GM18909 (cell line): ENCODE data around the gene TULP4.

Experiments
- ATAC-seq: cut with Tn5 transposase; IDR thresholded peaks from one replicate; pipeline ENCODE4 v1.9.1; 2021; ENCODE audit warnings: mild to moderate bottlenecking; ENCODE audit not compliant: unreplicated experiment, poor library complexity

Gene TULP4

DNA sequence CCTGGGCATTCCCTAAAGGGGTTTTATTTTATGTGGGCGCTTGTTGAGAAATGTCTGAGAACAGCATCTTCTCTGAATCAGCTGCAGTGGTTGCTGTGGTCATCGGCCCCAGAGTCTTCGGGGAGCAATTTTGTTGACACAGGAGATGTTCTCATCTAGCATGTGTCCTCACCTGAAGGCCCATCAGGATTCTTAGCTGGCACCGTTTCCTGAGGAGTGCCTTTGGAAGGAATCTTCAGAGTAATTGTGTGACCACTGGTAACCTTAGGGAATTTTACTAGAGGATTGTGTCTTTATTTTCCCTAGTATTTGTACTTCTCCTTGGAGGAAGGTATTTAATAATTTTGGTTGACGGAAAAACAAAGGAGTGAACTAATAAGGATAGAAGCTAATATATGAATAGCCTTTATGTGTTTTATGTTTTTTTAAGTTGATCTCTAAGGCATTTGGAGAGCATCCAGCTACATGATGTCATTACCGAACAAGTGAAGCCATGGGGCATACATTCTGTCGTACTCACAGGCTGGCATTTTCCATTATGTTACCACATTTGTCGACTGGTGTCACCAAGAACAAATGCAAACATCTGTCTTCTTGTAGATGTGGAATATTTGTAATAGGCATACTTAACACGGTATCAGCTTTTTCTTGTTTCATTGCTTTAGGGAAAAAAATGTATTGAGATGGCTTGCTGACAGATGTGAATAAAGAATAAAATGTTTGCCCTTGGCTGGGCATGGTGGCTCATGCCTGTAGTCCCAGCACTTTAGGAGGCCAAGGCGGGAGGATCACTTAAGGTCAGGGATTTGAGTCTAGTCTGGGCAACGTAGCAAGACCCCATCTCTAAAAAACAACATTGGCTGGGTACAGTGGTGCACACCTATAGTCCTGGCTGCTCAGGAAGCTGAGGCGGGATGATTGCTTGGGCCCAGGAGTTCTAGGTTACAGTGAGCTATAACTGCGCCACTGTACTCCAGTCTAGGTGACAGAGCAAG lies 41.9 kb downstream of the TULP4 start:
- no peak for ATAC-seq

DNA sequence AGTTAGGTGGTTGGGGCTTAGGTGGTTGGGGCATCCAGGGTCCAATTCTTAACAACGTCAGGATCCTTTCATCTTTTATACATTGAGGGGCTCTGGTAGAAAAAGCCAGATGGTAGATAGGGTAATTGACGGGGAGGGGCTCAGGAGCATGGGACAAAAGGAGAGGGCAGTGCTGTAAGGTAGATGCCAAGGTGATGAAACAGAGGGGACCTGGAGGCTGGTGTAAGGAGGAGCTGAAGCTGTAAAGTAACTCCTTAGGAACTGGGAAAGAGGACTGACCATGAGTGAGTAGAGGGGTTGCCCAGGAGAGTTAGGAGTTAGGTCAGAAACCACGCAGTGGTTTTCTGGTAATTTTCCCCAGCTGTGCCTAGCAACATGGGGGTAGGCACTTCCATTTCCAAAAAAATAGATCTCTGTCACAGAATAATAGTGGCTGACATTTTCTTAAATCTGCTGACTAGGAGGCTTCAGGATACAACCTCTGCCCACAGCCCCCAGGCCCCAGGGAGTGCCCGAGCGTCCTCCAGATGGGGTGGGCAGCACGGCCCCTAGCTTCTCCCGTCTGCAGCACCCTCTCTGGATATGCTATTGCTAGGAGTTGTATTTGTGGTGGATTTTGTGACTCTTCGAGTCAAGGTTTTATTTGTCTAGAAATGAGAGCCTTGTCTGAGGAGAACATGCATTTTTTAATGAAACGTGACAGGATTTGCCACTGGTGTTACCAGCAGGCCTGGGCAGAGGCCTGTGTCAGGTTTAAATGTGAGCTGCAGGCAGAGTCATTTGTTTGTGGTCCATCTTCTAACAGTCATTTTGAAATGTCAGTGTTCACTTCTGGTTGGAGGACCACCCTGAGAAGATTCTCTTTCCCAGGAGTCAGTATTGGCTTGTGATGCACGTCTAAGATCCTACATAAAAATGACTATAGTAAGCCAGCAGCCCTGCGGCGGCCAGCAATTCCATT lies 44.6 kb downstream of the TULP4 start:
- ATAC-seq: no peak

DNA sequence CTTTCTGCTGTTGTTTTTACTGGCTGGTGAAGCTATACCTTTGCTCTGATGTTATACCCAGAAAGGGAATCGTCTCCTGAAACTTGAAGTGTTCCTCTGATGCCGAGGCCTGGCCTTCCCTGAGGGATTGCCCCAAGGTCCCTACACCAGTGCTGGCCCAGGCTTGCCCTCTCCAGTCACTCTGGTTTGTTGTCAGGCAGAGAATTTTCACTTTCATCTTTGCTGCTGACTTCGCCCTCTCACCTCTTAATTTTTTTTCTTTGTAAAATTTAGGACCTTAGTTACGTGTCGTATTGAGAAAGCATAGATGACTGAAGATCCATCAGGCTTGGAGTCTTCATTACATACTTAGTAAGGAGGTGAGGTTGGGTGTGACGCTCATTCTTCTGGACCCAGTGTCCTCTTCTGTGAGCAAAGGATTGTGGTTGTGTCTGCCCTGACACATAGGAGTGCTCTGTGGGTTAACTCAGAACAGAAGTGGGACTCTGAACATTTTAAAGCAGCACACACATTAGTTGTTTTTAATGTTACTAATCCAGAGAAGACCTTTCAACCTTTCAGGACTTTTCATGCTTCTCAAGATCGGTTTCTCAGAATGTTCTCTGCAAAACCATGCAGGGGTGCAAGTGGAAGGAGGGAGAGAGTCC lies 45.4 kb downstream of the TULP4 start:
- ATAC-seq: peak; percentile 72

DNA sequence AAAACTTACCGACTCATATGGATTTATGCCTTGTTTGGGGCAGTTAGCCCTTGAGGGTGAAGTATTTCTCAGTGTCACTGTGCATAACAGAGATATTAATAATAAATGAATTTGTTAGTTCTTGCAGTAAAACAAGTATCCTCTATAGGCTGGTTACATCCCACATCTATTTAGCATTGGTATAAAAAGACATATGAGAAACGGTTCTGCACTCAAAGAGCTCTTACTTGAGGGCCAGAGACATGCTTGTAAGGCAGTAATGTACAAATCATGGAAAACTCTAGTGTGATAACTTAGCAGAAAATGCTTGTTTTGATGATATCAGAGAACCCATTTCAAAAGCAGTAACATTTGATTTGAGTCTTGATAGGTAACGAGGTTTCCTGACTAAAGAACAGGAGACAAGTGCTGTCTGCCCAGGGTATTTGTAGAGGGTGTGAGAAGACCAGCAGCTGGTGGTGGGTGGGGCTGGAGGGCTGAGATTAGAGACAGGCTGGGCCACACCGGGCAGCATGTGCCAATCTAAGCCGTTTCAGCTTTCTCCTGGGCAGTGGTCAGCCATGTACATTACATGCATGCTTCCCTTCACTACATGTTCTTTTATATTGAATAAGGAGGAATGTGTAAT lies 46.3 kb downstream of the TULP4 start:
- ATAC-seq: no peak

DNA sequence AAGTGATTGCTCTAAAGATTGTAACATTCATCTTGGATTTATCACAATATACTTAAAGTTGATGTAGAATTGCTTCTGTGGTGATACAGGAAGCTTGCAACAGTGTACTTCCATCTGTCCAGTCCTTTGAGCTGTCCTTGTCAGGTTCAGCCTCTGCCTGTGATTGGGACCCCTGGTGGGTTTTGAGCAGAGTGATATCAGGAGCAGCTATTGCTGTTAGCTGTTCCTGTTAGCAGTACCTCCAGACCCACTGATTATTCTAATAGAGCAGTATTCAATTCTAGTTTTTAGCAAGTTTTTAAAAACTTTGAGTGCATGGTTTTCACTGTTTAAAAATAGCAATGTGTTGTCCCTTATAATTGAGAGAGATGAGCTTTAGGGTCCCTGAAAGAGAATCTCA lies 48.8 kb downstream of the TULP4 start:
- ATAC-seq: no peak

DNA sequence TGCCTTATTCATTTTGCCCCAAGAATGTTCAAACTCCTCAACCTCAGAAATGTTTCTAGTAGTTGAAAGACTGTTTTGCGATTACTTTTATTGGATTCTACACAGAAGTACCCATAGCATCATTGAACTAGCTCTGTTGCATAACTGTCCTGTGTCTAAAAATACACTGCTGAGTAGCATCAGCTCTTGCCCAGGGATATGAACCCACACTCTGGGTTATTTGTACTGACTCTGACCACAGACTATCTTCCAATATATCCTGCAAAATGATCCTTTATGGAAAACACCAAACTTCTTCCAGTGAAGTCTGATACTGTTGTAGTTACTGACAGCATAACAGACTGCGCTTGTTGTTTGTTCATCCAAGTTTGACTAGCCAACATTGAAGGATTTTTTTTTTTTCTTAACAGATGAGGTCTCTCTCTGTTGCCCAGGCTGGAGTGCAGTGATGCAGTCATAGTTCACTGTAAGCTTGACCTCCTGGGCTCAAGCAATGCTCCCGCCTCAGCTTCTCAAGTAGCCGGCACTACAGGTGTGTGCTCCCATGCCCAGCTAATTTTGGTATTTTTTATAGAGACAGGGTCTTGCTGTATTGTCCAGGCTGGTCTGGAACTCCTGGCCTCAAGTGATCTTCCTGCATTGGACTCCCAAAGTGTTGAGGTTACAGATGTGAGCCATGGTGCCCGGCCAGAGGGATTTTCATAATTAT lies 49.9 kb downstream of the TULP4 start:
- no peak for ATAC-seq

DNA sequence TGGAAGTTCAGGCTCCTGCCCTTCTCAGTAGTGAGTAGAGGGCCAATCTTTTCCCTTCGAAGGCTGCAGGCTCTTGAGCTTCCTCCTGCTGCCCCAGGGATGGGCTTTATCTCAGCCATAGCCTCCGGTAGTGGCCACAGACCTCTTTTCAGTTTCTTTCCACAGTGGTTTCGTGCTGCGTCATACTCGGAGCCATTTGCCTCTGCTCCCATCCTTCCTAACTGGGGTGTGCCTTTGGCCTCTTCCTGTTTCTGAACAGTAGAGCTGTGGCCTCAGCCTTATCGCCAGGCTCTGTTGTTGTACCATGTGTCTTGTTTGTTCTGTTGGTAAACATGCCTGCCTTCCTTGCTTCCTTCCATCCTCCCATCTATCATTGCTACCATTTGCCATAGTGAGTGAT lies 54.1 kb downstream of the TULP4 start:
- no peak for ATAC-seq

DNA sequence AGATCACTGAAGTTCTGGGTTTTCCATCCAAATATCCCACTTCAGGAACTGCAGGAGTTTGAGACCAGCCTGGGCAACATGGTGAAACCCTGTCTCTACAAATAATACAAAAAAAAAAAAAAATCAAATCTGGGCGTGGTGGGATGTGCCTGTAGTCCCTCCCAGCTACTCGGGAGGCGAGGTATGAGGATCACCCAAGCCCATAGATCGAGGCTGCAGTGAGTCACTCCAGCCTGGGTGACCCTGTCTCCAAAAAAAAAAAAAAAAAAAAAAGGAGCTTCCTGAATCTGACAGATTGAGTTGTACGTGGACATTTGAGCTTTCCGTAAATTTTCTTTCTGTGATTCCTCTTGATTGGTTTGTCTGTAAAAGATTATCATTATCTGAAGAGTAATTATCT lies 55.6 kb downstream of the TULP4 start:
- no peak for ATAC-seq

DNA sequence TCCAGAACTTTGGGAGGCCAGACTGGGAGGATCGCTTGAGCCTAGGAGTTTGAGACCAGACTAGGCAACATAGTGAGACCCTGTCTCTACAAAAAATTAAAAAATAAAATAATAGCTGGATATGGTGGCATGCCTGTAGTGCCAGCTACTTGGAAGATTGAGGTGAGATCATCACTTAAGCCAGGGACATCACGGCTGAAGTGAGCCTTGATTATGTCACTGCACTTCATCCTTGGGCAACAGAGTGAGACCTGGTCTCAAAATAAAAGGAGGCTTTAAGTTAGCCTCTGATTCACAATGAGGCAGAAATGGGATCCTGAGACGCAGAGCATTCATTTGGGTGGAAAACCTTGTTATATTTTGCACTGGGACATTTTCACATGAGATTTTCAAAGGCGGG lies 57.0 kb downstream of the TULP4 start:
- no peak for ATAC-seq

DNA sequence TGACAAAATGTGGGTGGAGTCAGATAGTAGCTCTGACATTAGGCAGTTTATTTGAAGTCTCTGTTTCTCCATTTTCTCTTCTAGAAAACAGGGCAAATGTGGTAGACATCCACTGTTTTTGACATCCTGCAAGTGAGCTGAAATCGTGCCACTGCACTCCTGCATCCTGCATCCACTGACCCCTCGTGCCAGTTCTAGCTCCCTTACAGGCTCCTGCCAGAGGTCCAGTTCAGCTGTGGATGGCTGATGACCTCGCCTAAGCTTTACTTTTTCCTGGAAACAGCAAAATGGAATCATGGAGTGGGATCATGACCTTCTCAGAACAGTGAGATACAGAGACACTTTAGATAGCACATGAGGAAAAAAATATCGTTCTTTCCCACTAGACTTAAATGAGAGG lies 58.5 kb downstream of the TULP4 start:
- ATAC-seq: no peak

DNA sequence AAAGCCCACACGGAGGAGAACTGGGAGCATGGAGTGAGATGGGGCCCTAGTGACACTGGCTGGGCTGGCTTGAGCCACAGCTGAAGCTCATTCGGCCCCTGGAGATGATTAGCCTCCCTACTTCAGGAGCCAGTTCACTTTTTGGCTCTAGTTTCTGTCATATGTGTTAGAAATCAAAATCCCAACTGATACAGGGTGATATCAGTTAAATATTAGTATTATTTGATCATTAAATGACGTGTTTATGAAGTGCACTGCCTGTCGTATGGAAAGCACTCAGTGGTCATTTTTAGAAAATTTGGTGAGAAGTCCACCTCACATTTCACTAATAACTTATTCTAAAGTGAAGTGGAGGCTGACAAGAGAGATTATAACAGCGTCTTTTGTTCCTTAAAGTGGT lies 59.0 kb downstream of the TULP4 start:
- ATAC-seq: no peak

DNA sequence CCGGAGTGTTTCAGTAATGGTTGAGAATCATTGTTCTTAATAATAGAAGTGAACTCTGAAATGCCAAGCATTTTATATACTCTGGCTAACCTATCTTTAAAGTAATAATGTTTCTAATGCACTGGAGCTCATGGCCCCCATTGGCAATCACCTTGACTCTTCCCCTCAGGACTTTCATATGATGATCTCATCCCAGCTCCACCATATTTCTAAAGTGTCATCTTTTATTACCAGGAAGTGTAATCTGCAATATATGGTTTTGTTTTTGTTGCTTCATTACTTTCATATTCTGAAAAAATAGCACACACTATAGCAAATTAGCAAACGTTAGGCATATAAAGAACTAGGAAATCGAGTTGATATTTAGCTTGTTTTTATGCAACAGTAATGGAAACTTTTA lies 60.3 kb downstream of the TULP4 start:
- no peak for ATAC-seq

DNA sequence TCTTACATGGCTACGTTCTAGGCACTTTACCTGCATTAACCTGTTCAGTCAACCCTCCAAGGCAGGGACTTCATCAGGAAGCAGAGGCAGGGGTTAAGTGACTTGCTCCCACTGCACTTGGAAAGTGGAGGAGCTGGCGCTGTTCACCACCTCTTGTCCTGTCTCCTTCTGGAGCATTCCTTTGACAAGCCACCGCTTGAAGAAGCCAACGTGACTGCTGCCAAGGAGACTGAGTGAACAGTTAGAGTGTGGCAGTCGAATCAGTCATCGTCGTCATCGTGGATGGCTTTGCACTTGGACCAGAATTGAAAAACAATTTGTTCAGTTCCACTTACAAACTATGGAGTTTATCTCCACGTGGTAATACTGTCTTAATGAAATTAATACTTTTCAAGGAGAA lies 60.9 kb downstream of the TULP4 start:
- ATAC-seq: no peak

DNA sequence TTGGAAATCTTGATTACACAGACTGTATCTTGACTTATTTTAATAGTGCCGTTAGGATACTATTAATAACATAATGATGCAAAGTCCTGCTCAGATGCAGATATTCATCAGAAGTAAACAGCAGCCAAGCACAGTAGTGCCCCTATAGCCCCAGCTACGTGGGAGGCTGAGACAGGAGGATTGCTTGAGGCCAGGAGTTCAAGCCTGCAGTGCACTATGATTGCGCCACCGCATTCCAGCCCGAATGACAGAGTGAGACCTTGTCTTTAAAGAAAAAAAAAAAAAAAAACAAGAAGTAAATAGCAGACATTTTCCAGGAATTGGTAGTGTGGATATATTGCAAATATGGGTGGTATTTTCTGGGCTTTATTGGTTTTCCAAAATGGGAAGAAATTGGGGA lies 61.8 kb downstream of the TULP4 start:
- no peak for ATAC-seq

DNA sequence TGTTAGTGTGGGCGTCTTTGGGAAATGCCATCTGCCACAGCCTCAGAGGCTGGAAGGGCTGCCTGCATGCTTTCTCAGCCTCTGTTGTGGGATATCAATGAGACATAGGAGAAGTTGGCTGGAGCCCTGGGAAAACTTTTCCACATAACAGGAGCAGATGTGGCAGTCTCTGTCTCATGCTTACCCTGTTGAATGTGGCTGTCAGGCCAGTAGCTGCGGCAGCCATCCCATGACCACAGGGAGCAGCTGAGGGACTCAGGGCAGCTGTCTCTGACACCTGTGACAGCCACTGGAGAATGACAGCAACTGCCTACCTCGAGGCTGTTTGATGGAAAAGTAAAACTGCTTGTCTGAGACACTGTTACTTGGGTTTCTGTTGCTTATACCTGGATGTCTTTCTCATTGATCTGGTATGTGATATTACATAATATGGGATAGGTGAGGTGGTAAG lies 64.4 kb downstream of the TULP4 start:
- no peak for ATAC-seq

DNA sequence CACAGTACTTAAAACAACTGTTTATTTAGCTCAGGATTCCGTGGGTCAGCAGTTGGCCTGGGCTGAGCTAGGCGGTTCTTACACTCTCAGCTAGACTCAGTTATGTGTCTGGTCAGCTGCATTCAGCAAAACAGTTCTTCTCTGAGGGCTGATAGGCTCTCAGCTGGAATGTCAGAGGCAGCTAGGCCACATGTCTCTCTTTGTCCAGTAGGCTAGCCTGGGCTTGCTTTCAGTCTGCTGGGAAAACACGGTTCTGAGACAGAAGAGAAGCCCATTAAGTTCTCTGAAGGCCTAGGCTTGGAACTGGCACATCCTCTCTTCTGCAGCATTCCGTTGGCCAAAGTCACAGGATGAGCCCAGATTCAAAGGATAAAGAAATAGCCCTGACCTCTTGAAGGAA lies 65.6 kb downstream of the TULP4 start:
- ATAC-seq: no peak

DNA sequence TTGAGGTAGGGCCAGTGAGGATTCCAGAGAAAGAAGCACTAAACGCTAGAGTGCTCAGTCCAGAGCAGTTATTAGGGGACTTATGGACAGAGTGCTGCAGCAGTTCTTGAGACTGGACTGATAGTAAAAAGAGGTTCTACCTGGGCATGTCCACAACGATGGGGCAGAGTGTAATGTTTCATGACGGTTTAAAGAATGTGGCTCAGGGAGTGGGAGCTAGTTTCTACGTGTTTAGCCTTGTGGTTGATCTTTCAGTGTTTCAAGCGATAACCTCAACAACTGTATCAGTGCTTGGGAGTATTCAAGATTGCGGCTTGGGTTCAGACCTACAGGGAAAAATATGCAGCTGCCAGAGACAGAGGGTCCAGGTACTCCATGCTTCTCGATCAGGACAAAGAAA lies 67.1 kb downstream of the TULP4 start:
- no peak for ATAC-seq

DNA sequence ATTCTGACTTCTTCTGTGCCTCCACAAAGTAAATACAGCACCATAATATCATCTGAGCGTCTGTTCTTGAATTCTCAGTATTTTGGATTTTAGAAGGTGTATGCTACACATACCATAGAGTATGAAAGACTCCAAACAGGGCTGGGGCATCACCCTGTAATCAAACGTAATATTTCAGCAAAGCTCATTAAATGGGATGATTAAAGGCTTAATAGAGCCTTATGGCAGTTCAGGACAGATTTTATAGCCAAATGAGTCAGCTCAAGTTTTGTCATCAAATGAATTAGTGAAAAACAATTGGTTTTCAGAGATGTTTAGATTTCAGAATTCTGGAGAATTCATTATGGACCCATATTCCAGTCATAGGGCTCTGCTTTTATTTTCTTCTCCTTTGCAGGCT lies 68.9 kb downstream of the TULP4 start:
- no peak for ATAC-seq

DNA sequence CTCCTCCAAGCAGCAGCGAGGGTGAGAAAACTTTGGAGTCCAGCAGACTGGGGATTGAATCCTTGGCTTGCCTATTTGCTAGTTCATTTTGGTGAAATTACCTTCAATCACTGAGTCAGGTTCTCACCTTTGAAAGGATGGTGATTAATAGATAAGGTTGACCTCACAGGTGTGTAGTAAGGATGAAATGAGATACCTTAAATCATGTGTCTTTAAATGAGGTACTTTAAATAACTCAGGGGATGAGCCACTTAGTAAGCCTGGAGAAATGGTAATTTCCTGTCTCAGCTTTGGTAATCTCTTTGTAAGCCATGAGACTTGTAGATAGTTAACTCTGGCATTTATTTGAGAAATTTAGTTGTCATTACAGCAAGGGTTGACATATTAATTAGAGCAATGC lies 70.2 kb downstream of the TULP4 start:
- no peak for ATAC-seq

DNA sequence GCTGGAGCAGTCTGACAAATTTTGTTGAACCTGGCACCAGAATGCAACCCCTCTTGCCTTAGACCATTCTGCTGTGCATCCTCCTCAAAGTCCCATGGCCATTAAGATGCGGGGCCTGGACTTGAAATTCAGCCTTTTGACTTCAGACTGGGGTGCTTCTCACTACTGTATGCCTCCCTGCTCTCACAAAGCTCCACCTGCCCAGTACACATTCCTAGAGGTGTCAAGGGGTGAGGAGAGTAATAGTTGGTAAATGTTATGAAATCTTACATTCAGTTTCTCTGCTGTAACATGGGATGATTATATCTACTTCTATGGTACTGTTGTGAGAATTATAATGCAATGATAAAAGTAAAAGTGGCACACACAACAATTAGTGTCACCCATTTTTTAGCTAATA lies 70.8 kb downstream of the TULP4 start:
- ATAC-seq: no peak
